Measurements from ENCODE around the gene PARVA. TPM values are rescaled to one million over a fixed set of nuclear protein-coding genes. Genes with fewer than 3 reads are reported as not detected.

PARVA gene
- total RNA-seq, 2 donors from 2014 or later, result 32.0 to 33.7 TPM

DNA sequence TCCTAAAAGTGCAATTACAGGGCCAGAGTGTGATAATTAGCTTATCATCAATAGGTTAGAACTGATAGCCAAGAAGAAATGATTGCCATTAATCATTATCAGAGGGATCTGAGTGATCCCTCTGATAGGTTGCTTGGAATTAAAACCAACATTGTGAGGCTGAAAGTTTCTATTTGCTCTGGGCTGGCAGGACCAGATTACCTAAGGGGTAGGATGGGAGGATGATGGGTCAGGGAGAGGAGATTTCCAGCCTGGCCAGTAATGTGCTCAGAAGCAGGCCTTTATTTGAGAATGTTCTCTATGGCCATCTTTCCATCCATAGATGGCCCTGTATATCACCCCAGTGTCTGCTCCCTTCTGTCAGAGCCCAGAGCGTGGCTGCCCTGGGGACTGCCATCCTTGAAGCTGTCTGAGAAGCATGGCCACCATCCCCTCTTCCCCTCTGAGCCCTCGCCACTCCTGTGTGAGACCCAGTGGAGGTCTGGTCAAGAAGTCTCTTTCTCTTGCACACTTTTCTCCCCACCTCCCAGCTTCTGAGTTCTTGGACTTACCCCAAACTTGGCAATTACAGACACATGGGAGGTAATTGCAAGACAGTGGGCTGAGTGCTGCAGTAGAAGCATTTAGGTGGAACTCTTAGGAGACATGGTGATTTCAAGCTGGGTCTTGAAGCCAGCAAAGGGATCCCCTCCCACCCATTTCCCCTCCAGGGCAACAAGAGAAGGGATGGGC lies 11.7 kb downstream of the PARVA start:
- intact Hi-C loops (cut with DNase I), result no loop called here
- Histone ChIP-seq H3K27me3 (no peaks in the 10 kb centered on the region), H3K4me3 (no peak overlapping the region), H3K9me3 (no peaks in the 10 kb centered on the region), H3K36me3 (replicated peaks in 1 of 2; ENCODE audit: insufficient read depth in 1 of 2, low read depth in 2 of 2) (no peaks in the 10 kb centered on the region), H3K27ac (no peak overlapping the region), H3K4me1 (peaks cover 55% of the 10 kb centered on the region)
- ATAC-seq, result no peak
- TF ChIP-seq CTCF (IDR thresholded peaks at IDR 0.05) (no peak), POLR2A (IDR thresholded peaks at IDR 0.05) (no peak)
- no peak for DNase-seq
- WGBS, 2 donors, result 96 to 97% methylated on average over 2 of the region's 2 CpGs

DNA sequence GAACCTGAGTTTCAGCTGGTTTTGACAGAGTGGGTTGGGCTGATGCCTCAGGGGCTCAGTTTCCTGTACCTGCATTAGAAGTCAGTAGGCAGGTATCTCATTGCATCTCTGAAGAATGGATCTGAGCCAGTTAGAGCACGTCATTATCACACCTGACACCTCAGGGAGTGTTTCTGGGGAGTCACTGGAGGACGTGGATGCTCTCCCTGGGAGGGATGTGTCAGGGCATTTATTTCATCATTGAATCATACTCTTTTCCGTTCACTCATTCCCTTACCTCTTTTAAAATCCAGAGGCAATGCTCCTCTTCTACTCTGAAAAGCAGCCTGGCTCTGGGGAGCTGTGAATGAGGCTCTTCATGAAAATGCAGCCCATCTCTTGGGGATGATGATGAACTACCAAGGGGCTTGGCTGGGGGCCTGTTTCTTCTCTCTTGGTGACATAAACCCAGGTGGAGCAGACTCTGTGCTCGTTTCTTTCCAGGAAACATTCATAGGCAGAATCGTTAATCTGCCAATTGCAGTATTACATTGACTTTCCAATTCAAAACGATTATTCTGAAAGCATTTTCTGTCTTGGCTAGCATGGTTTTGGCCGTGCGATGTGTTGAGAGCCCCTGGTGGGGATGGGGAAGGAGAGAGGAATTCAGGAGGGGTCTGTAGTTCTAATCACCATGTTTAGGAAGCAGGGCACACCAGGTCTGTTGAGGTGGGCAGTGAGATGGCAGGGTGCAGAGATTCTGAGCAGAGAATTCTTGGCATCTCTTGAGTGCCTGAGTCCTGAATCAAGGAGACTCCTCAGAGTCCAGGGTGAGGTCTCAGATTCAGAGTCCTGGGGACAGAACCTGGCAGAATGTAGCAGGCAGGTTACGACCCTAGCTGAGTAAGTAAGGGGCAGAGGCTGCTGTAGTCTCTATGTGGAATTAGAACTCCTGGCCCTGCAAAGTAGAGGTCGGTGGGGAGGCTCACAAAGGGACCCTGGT lies 12.6 kb downstream of the PARVA start:
- no peak for TF ChIP-seq POLR2A (IDR thresholded peaks at IDR 0.05)
- no peak for TF ChIP-seq CTCF (IDR thresholded peaks at IDR 0.05)
- Histone ChIP-seq H3K9me3 (no peaks in the 10 kb centered on the region), H3K27me3 (no peaks in the 10 kb centered on the region), H3K4me1 (peaks cover 53% of the 10 kb centered on the region), H3K36me3 (replicated peaks in 1 of 2; ENCODE audit: insufficient read depth in 1 of 2, low read depth in 2 of 2) (no peaks in the 10 kb centered on the region), H3K4me3 (no peak overlapping the region), H3K27ac (peak overlapping the region; percentile 33 to 69 (median 45))
- 37 to 45% methylated on average over 9 to 10 of the region's 10 CpGs for WGBS, 2 donors
- no peak for DNase-seq
- intact Hi-C loops (cut with DNase I), result no loop called here
- no peak for ATAC-seq

DNA sequence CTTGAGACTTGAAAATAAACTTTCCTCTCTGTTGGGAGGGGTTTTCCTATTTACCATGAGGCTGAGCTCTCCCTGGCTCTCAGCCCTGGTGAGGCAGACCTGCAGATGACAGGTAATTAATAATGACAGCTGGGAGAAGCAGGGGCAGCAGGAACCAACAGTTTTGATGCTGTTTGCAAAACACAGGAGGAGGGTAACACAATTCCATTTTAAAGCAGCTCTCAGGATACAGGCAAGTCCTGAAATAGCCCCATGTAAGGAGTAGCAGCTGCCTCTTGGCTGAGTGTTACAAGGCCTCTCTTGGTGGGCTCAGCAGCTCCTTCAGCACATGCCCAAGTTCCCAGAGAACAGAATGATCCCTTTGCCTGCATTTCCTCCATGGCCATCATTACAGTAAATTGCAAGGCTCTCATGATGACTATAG lies 13.3 kb downstream of the PARVA start:
- TF ChIP-seq POLR2A (IDR thresholded peaks at IDR 0.05) (no peak), CTCF (IDR thresholded peaks at IDR 0.05) (no peak)
- Histone ChIP-seq H3K27ac (peak overlapping the region; percentile 33 to 69 (median 45)), H3K4me3 (no peak overlapping the region), H3K27me3 (no peaks in the 10 kb centered on the region), H3K9me3 (no peaks in the 10 kb centered on the region), H3K36me3 (replicated peaks in 1 of 2; ENCODE audit: insufficient read depth in 1 of 2, low read depth in 2 of 2) (no peaks in the 10 kb centered on the region), H3K4me1 (peaks cover 61% of the 10 kb centered on the region)
- DNase-seq (peak in 3 of 4 donors; percentile 38 to 60 (median 39)), ATAC-seq (peak; percentile 59)
- intact Hi-C loops (cut with DNase I), result no loop called here

- WGBS, 2 donors, result 91 to 100% methylated on average over 1 of the region's 1 CpG
- ATAC-seq (no peak), DNase-seq (no peak)
- no peak overlapping the region for H3K27ac ChIP-seq
- intact Hi-C loops (cut with DNase I), result no loop called here
- H3K36me3 ChIP-seq (replicated peaks in 1 of 2; ENCODE audit: insufficient read depth in 1 of 2, low read depth in 2 of 2), result no peaks in the 10 kb centered on the region
- H3K27me3 ChIP-seq, result no peaks in the 10 kb centered on the region
- no peak overlapping the region for H3K4me3 ChIP-seq
- H3K4me1 ChIP-seq, result peaks cover 47% of the 10 kb centered on the region
- no peak for TF ChIP-seq POLR2A (IDR thresholded peaks at IDR 0.05)
- no peak for TF ChIP-seq CTCF (IDR thresholded peaks at IDR 0.05)
- H3K9me3 ChIP-seq, result no peaks in the 10 kb centered on the region
These were observed 15.3 kb downstream of the PARVA start for GRCh38 chr11:12392672-12393071.

Measured in body of pancreas (tissue), 4 donors.